ENCODE data around the gene OXCT2. TPM values are rescaled to one million over a fixed set of nuclear protein-coding genes. Genes with fewer than 3 reads are reported as not detected.
"Not testable (repeated sequence)": the region's sequence is repeated elsewhere in the genome, so short reads cannot be mapped to it uniquely, and the experiment has no call there.

OXCT2 gene
- total RNA-seq, 1 donor from 2014 or later: 0.77 TPM

- DNase-seq; ATAC-seq; intact Hi-C loops (cut with micrococcal nuclease): not testable (repeated sequence)
Measured at GRCh38 chr1:39769502-39769901, 1.6 kb downstream of the OXCT2 start.

GRCh38 chr1:39766466-39766865 lies 4.7 kb downstream of the OXCT2 start:
- DNase-seq; intact Hi-C loops (cut with micrococcal nuclease); ATAC-seq: not testable (repeated sequence)

GRCh38 chr1:39764512-39764911 lies 6.6 kb downstream of the OXCT2 start:
- DNase-seq; ATAC-seq; intact Hi-C loops (cut with micrococcal nuclease): not testable (repeated sequence)

GRCh38 chr1:39763619-39764374 lies 7.4 kb downstream of the OXCT2 start:
- intact Hi-C loops (cut with micrococcal nuclease); ATAC-seq; DNase-seq: not testable (repeated sequence)

GRCh38 chr1:39762550-39763540 lies 8.3 kb downstream of the OXCT2 start:
- DNase-seq (no peak), ATAC-seq (no peak)
- intact Hi-C loops (cut with micrococcal nuclease): no loop called here

GRCh38 chr1:39761557-39762260 lies 9.4 kb downstream of the OXCT2 start:
- intact Hi-C loops (cut with micrococcal nuclease): no loop called here
- DNase-seq (no peak), ATAC-seq (no peak)

GRCh38 chr1:39761016-39761415 lies 10.1 kb downstream of the OXCT2 start:
- DNase-seq: no peak
- intact Hi-C loops (cut with micrococcal nuclease): no loop called here
- no peak for ATAC-seq

GRCh38 chr1:39760074-39761008 lies 10.8 kb downstream of the OXCT2 start:
- ATAC-seq: no peak
- intact Hi-C loops (cut with micrococcal nuclease): no loop called here

GRCh38 chr1:39759436-39759726 lies 11.8 kb downstream of the OXCT2 start:
- ATAC-seq: no peak
- no peak for DNase-seq
- intact Hi-C loops (cut with micrococcal nuclease): no loop called here

More at GRCh38 chr1:39760074-39761008, 10.8 kb downstream of the OXCT2 start:
- DNase-seq: no peak

GRCh38 chr1:39758556-39759435 lies 12.4 kb downstream of the OXCT2 start:
- ATAC-seq (no peak), DNase-seq (no peak)
- intact Hi-C loops (cut with micrococcal nuclease): no loop called here

- ATAC-seq (no peak), DNase-seq (no peak)
- intact Hi-C loops (cut with micrococcal nuclease): no loop called here
Measured at GRCh38 chr1:39757501-39757900, 13.6 kb downstream of the OXCT2 start.

- DNase-seq (no peak), ATAC-seq (no peak)
- intact Hi-C loops (cut with micrococcal nuclease): no loop called here
Measured at GRCh38 chr1:39755965-39756659, 15.0 kb downstream of the OXCT2 start.

GRCh38 chr1:39754906-39755504 lies 16.1 kb downstream of the OXCT2 start:
- DNase-seq: no peak
- peak; percentile 77 for ATAC-seq
- intact Hi-C loops (cut with micrococcal nuclease): no loop called here

- intact Hi-C loops (cut with micrococcal nuclease): no loop called here
- ATAC-seq: no peak
- no peak for DNase-seq
Measured at GRCh38 chr1:39754026-39754570, 17.1 kb downstream of the OXCT2 start.

GRCh38 chr1:39753132-39754025 lies 17.8 kb downstream of the OXCT2 start:
- no peak for DNase-seq
- intact Hi-C loops (cut with micrococcal nuclease): no loop called here
- ATAC-seq: no peak

Data from left ventricle myocardium superior (tissue), 1 donor.